Uterus (tissue), 4 donors: ENCODE data around the gene CDH13. TPM values are rescaled to one million over a fixed set of nuclear protein-coding genes. Genes with fewer than 3 reads are reported as not detected.

Experiments
- DNase-seq, 2 donors: peaks; one replicate each; pipeline ENCODE4 v3.0.0-alpha.2; 2019 to 2020
- H3K27ac ChIP-seq, 2 donors: fragments of 200-600 bp; sonication (generic); 1 replicate in 1 of 2; 2 replicates in 1 of 2; pipeline ENCODE4 v1.5.1; 2016 to 2018
- H3K27me3 ChIP-seq, 2 donors: fragments of 200-600 bp; sonication (generic); one replicate each; pipeline ENCODE4 v1.5.1; 2018 to 2019; ENCODE audit warnings: control low read depth in 1 of 2
- H3K36me3 ChIP-seq, 2 donors: fragments of 200-600 bp; sonication (generic); one replicate each; pipeline ENCODE4 v1.5.1; 2019; ENCODE audit warnings: control low read depth in 1 of 2
- H3K4me1 ChIP-seq, 2 donors: fragments of 200-600 bp; sonication (generic); one replicate each; pipeline ENCODE4 v1.5.1; 2018 to 2019; ENCODE audit warnings: control low read depth in 1 of 2
- H3K4me3 ChIP-seq, 2 donors: fragments of 200-600 bp; sonication (generic); 1 replicate in 1 of 2; 2 replicates in 1 of 2; pipeline ENCODE4 v1.5.1; 2018 to 2019; ENCODE audit warnings: mild to moderate bottlenecking in 1 of 2
- H3K9me3 ChIP-seq, 2 donors: fragments of 200-600 bp; sonication (generic); one replicate each; pipeline ENCODE4 v1.5.1; 2019; ENCODE audit warnings: control low read depth in 1 of 2
- CTCF ChIP-seq, 4 experiments: fragments of 200-600 bp in 2 of 4; fragments of 450-650 bp in 2 of 4; sonication (generic) in 2 of 4; IDR thresholded peaks; one replicate each; pipeline ENCODE4 v1.5.1; 2016 to 2019; ENCODE audit warnings: antibody characterized with exemption in 4 of 4, mild to moderate bottlenecking in 2 of 4, moderate library complexity in 1 of 4
- POLR2A ChIP-seq, 2 donors: fragments of 450-650 bp; IDR thresholded peaks; one replicate each; pipeline ENCODE4 v1.6.1; 2016; ENCODE audit warnings: antibody characterized with exemption in 2 of 2, mild to moderate bottlenecking in 1 of 2, moderate library complexity in 1 of 2
- intact Hi-C: fragments of 100-400 bp; cut with DNase I; formaldehyde crosslinking; loops from one replicate; pipeline ENCODE4 v1.15.1; 2023; ENCODE audit warnings: low total_unique reads
- total RNA-seq, 4 donors: library from RNA; depleted of rRNA in 3 of 4; stranded (reverse); fragments of >200 nt in 3 of 4; gene quantifications; one replicate each; pipeline versions ENCODE4 v1.1.0 to v1.2.4, GENCODE V29; 2014 to 2023
- donor health status: DM: yes; HTN: yes; CAD: no.

CDH13 gene
- total RNA-seq, 4 donors from 2014 or later: 49.1 to 99.4 (median 82.7) TPM

- no peak for TF ChIP-seq POLR2A (IDR thresholded peaks at IDR 0.05)
- TF ChIP-seq CTCF (IDR thresholded peaks at IDR 0.05): peak in 1 of 4 experiments; percentile 19
- no peak overlapping the region for H3K27ac ChIP-seq
- no peaks in the 10 kb centered on the region for H3K4me1 ChIP-seq
- H3K9me3 ChIP-seq: no peaks in the 10 kb centered on the region
- no peaks in the 10 kb centered on the region for H3K27me3 ChIP-seq
- DNase-seq: no peak
- H3K36me3 ChIP-seq: no peaks in the 10 kb centered on the region
- intact Hi-C loops: no loop called here
- no peak overlapping the region for H3K4me3 ChIP-seq
Measured at GRCh38 chr16:82671741-82672140, 45.0 kb downstream of the CDH13 start.

- Histone ChIP-seq H3K27ac (no peak overlapping the region), H3K9me3 (no peaks in the 10 kb centered on the region), H3K27me3 (no peaks in the 10 kb centered on the region), H3K36me3 (no peaks in the 10 kb centered on the region), H3K4me1 (no peaks in the 10 kb centered on the region), H3K4me3 (no peak overlapping the region)
- no peak for TF ChIP-seq CTCF (IDR thresholded peaks at IDR 0.05)
- no peak for TF ChIP-seq POLR2A (IDR thresholded peaks at IDR 0.05)
- no peak for DNase-seq
- intact Hi-C loops: no loop called here
Measured at GRCh38 chr16:82672676-82673075, 45.9 kb downstream of the CDH13 start.

GRCh38 chr16:82675300-82675699, 48.5 kb downstream of the CDH13 start:
- TF ChIP-seq CTCF (IDR thresholded peaks at IDR 0.05): no peak
- TF ChIP-seq POLR2A (IDR thresholded peaks at IDR 0.05): no peak
- no peak overlapping the region for H3K27ac ChIP-seq
- no peak for DNase-seq
- H3K4me3 ChIP-seq: no peak overlapping the region
- H3K36me3 ChIP-seq: no peaks in the 10 kb centered on the region
- no peaks in the 10 kb centered on the region for H3K4me1 ChIP-seq
- no peaks in the 10 kb centered on the region for H3K27me3 ChIP-seq
- no peaks in the 10 kb centered on the region for H3K9me3 ChIP-seq
- intact Hi-C loops: no loop called here

- Histone ChIP-seq H3K4me3 (no peak overlapping the region), H3K9me3 (no peaks in the 10 kb centered on the region), H3K27ac (no peak overlapping the region), H3K27me3 (no peaks in the 10 kb centered on the region), H3K4me1 (no peaks in the 10 kb centered on the region), H3K36me3 (no peaks in the 10 kb centered on the region)
- no peak for DNase-seq
- intact Hi-C loops: no loop called here
- TF ChIP-seq CTCF (IDR thresholded peaks at IDR 0.05) (no peak), POLR2A (IDR thresholded peaks at IDR 0.05) (no peak)
Measured at GRCh38 chr16:82681592-82681991, 54.8 kb downstream of the CDH13 start.

- no peak for TF ChIP-seq CTCF (IDR thresholded peaks at IDR 0.05)
- no peak for TF ChIP-seq POLR2A (IDR thresholded peaks at IDR 0.05)
- intact Hi-C loops: no loop called here
- DNase-seq: no peak
- Histone ChIP-seq H3K27me3 (no peaks in the 10 kb centered on the region), H3K4me1 (no peaks in the 10 kb centered on the region), H3K4me3 (no peak overlapping the region), H3K27ac (no peak overlapping the region), H3K36me3 (no peaks in the 10 kb centered on the region), H3K9me3 (no peaks in the 10 kb centered on the region)
Measured at GRCh38 chr16:82682767-82683166, 56.0 kb downstream of the CDH13 start.
